ENCODE results near the gene CACNA2D1.

The CACNA2D1 gene

DNA sequence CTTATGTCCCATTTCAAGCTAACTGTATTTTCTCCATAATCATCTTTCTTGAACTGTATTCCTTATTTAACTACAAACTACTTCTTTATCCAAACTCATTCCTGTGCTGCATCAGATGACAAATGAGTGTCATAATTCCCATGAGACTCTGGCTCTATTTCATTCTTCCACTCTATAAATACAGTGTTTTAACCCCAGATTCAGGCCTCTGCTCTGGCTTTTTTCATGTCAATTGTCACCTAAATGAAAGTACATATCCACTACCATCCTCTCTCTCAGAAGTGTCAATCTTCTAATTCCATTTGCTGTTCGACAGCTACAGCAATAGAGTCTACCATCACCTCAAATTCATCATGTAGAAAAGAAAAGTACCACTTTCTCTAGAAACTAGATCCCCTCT is 172.7 kb downstream of the CACNA2D1 start:
- DNase-seq, result no peak

GRCh38 chr7:82268632-82269031 is 174.9 kb downstream of the CACNA2D1 start:
- no peak for DNase-seq

DNA sequence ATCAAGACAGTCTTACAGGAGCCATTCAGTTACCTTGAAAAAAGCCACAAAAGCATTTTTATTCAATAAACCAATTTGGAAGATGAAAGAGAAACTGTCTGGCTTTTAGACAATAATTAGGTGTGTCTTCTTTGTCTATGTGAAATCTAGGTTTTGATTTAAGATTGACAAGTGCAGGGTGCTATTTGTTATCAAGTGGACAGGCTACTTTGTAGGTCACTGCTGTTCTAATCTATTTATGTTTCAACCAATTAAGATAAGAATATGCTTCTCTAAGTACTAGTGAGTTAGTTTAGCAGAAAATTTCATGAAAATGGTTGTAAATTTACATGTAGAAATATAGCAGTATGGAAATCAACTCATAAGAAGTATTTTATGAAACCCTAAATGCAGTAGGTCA is 177.5 kb downstream of the CACNA2D1 start:
- DNase-seq, result no peak

DNA sequence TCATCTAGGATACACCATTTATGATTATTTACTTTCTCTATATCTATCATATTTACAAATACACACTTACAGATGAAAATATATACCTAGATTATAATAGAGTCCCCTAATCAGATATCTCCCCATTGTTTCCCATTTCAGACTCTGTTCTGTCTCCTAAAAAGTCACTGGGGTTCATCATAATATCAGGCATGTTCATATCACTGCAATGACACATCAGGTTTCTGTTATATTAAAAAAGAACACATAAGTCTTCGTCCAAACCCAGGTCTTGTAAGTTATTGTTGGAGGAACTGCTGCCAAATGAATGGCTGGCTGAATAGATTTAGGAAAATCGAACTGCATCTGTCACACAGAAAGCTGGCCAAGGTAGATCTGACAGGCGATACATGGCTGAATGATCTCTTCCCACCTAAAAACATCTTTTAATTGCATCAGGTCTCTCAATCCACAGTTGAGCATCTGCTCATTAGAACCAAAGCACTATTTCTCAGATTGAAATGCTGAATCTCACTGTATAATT is 178.7 kb downstream of the CACNA2D1 start:
- DNase-seq, result no peak

GRCh38 chr7:82263920-82264782 is 179.4 kb downstream of the CACNA2D1 start:
- no peak for DNase-seq

DNA sequence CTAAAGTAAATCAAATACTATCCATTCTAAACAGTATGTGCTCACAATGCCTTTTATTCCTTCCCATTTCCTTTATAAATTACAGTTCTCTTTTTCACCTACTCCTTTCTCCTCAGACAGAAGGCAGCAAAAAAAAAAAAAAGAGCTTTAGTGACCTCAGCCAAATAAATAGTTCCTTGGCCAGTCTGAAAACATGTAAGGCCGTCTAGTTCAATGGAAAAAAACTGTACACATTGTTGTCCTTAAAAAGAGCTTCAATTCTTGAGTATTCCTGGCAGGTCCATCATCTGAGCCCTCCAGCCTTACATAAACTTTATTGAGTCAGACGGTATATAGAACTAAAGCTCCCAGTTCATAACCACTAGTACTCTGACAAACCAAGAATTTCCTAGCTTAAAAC is 185.4 kb downstream of the CACNA2D1 start:
- DNase-seq, result no peak

- DNase-seq, result no peak
Observed at GRCh38 chr7:82257118-82257695, 186.4 kb downstream of the CACNA2D1 start.

GRCh38 chr7:82255706-82256105 is 187.9 kb downstream of the CACNA2D1 start:
- DNase-seq, result no peak

GRCh38 chr7:82250598-82250997 is 193.0 kb downstream of the CACNA2D1 start:
- no peak for DNase-seq

- no peak for DNase-seq
Observed at GRCh38 chr7:82249979-82250378, 193.6 kb downstream of the CACNA2D1 start.

GRCh38 chr7:82247814-82248433 is 195.7 kb downstream of the CACNA2D1 start:
- DNase-seq, result no peak

- no peak for DNase-seq
Observed at GRCh38 chr7:82244947-82245517, 198.5 kb downstream of the CACNA2D1 start.

DNA sequence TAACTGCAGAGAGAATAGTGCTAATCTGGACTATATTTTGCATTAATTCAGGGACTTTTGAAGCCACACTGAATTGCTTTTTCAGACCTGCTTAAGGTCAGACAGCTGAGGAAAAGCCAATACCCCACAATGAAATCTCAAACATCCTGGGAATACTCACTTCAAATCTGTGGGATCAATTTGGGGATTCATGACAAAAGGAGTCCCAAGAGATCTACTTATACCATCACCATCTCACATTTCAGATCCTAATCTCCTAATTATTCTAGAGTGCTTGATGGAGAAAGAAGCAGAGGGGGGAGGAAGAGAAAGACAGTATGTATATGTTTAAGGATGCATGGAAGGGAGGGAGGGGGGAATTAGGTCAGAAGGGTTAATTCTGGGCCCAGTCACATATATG is 202.2 kb downstream of the CACNA2D1 start:
- DNase-seq, result no peak

DNA sequence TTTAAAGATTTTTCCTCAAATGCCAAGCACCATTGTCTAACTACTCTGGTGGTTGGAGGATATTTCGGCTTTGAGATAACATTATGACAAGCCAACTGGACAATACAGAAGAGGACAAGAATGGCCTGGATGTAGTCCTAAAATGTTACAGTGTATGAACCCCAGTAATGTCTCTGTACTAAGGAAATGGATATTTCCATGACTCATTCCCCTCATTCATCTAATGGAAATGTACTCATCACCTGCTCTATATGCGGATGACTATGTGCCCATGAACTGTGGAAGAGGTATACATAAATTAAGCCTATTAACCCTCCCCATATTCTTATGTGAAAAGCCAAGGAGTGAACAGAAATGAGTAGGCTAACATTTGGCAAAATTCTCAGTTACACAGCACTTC is 207.9 kb downstream of the CACNA2D1 start:
- no peak for DNase-seq

GRCh38 chr7:82234457-82235049 is 209.0 kb downstream of the CACNA2D1 start:
- DNase-seq, result no peak

DNA sequence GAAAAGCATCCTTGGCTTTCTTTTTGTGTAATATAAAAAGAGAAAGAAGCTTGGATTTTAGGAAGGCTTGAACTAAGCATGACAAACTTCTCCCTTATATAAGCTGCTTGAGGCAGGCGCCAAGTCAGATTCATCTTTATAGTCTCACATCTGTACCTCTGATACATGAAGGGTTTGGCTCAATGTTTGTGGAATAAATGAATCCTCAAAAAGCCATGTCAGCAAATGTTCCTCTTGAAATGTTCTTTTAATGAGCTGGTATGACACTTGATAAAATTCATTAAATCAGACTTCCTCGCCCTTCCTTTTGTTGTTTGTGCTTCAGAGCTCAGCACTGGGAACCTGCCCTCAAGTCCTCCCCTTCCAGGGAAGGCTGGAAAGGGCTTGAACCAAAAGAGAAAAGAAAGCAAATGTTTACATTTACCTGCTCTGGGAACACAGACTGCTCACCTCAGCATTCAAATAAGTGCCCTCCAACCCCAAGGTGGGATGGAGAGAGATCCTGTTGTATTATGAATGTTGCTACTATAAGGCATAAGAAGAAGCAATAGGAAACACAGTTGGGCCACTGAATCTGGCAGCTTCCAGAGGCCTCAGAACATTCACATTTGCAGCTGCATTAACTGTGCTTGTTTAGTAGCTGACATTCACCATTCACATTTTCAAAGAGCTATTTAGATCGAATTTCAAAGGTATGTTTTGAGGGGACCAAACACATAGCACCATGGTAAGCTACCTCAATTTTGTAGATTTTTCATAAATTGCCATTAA is 212.6 kb downstream of the CACNA2D1 start:
- no peak for DNase-seq

- DNase-seq, result no peak
Observed at GRCh38 chr7:82229164-82229563, 214.4 kb downstream of the CACNA2D1 start.

GRCh38 chr7:82226191-82226590 is 217.4 kb downstream of the CACNA2D1 start:
- DNase-seq, result no peak

DNA sequence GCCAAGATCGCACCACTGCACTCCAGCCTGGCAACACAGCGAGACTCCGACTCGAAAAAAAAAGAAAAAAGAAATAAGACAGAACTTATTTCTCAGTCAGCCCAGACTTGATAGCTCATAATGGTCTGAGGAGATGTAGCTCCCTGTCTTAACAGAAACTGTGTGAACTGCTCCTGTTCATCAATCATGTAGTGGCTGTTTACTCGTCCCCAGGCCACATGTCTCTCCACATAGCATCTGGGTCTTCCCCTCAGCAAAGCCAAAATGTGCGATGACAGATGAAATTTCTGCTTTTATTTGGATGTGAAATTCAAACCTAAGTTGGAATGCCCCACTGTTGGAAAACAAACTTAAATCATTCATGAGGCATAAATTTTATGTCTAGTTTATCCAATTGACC is 219.0 kb downstream of the CACNA2D1 start:
- no peak for DNase-seq

DNA sequence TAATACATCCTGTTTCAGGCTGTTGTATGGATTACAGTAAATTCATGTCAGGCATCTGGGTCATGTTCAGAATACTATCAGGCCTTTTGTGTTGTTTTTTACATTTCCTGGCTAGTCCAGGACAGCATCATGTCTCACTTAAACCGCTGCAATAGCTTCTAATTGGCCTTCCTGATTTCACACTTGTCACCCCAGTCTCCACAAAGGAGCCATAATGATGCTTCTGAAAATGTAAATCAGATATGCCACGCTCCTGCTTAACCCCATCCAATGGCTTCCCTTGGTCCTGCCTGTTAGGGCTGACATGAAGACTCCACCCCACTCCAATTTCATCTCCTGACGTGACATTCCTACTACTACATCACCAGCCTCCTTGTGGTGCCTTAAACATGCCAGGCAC is 220.0 kb downstream of the CACNA2D1 start:
- no peak for DNase-seq

DNA sequence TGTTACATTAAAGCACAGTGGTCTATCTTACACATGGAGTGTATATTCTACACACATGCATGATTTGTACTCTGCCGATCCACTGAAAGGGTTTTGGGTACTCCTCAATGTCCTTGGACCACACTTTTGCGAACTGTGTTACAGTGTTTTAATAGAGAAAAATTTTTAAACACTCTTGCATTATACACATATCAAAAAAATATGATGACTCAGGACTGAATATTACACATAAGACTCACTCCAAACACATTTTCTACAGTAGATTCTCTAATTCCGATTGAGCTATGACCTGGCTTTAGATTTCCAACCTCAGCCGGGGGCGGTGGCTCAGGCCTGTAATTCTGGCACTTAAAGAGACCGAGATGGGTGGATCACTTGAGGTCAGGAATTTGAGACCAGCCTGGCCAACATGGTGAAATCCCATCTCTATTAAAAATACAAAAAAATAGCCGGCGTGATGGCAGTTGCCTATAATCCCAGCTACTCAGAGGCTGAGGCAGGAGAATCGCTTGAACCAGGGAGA is 222.4 kb downstream of the CACNA2D1 start:
- no peak for DNase-seq

DNA sequence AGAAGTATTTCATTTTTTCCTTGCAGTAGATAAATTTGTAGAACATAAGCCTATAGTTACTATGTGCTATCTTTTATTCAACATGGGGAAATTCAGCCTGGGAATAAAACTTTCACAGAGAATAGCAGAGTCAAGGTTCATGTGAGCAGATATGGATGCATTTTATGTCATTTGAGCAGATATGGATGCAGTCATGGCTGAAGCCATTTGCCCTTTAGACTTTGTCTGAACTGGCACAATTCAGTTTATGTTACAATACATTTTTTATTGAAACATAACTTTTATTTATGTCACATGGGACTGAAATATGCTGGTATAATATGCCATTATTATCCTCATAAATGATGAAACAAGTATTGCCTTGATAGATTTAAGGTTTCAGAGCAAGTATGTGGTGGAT is 231.1 kb downstream of the CACNA2D1 start:
- no peak for DNase-seq
